ENCODE data around the gene NUP210L. TPM values are rescaled to one million over a fixed set of nuclear protein-coding genes. Genes with fewer than 3 reads are reported as not detected.

Gene NUP210L
- total and polyA plus RNA-seq, 4 donors, result 0.08 TPM; not detected in 3

DNA sequence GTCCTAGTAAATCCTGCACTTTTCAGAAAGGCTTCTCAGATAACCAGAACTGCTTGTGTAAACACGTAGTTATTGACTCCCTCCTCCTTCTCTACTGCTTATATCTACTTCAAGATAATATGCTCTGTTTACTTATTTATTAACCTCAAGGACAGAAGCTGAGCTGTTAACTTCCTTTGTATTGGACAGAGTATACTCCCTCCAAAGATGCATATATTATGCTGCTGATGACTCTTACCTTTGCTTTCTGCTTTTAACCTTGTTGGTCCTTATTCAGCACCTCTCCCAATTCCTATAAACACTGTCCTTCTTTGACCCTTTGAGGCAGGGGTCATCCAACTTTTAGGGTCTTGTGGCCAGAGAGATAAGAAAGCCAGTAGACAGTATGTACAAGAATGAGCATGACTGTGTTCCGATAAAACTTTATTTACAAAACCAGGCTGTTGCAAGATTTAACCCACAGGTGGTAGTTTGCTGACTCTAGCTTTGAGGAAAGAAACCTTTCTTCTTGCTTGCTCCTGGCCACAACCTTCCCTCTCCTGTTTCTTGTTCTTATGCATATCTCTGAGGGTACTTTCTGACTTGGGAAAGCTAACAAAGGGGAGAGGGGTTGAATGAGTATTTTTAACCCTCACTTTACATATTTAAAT lies 32.1 kb upstream of the NUP210L start (continued):
- no peak for TF ChIP-seq FOXA1 (IDR thresholded peaks at IDR 0.05)
- TF ChIP-seq HNF4A (conservative IDR thresholded peaks at IDR 0.05), result no peak

DNA sequence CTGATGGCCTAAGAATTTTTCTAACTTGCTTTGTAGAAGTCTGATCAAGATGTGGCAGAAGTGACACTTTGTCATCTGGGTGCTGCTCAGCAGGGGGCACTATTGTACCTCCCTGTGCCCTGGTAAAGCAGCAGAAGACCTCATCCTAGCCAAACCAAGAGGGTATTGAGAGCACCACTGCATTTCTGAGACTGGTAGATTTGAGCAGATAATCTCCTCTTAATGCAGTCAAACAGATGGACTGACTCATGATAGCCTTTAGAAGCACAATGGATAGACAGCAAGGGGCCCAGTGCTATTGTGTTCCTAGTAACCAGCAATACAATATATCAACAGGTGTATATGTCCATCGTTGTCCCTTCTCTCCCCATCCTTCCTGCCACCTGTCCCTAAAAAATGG lies 31.3 kb upstream of the NUP210L start:
- DNase-seq (ENCODE audit: low spot score), result peak; percentile 67
- Histone ChIP-seq H3K9me3 (ENCODE audit: control insufficient read depth in 4 of 4, low read length in 3 of 4) (no peaks in the 10 kb centered on the region), H3K27me3 (ENCODE audit: control insufficient read depth in 4 of 4, insufficient read depth in 4 of 4, low read length in 3 of 4) (no peaks in the 10 kb centered on the region), H3K36me3 (ENCODE audit: control insufficient read depth in 4 of 4, insufficient read depth in 3 of 4, low read depth in 1 of 4, low read length in 3 of 4) (no peaks in the 10 kb centered on the region), H3K4me1 (ENCODE audit: control insufficient read depth in 4 of 4, insufficient read depth in 4 of 4, low read length in 3 of 4) (peaks cover 0 to 15% (median 9%) of the 10 kb centered on the region in 4 donors), H3K9ac (ENCODE audit: low read depth in 1 of 2, low read length in 2 of 2) (no peak overlapping the region), H3K27ac (ENCODE audit: low read depth in 1 of 2, low read length in 2 of 2) (no peak overlapping the region), H3K4me3 (ENCODE audit: low read depth in 1 of 3, low read length in 3 of 3) (no peak overlapping the region)
- TF ChIP-seq, protein P1, sequence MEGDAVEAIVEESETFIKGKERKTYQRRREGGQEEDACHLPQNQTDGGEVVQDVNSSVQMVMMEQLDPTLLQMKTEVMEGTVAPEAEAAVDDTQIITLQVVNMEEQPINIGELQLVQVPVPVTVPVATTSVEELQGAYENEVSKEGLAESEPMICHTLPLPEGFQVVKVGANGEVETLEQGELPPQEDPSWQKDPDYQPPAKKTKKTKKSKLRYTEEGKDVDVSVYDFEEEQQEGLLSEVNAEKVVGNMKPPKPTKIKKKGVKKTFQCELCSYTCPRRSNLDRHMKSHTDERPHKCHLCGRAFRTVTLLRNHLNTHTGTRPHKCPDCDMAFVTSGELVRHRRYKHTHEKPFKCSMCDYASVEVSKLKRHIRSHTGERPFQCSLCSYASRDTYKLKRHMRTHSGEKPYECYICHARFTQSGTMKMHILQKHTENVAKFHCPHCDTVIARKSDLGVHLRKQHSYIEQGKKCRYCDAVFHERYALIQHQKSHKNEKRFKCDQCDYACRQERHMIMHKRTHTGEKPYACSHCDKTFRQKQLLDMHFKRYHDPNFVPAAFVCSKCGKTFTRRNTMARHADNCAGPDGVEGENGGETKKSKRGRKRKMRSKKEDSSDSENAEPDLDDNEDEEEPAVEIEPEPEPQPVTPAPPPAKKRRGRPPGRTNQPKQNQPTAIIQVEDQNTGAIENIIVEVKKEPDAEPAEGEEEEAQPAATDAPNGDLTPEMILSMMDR (IDR thresholded peaks at IDR 0.05; ENCODE audit: low read depth, low read length, missing input control), result peak; percentile 40
- TF ChIP-seq, protein P2, sequence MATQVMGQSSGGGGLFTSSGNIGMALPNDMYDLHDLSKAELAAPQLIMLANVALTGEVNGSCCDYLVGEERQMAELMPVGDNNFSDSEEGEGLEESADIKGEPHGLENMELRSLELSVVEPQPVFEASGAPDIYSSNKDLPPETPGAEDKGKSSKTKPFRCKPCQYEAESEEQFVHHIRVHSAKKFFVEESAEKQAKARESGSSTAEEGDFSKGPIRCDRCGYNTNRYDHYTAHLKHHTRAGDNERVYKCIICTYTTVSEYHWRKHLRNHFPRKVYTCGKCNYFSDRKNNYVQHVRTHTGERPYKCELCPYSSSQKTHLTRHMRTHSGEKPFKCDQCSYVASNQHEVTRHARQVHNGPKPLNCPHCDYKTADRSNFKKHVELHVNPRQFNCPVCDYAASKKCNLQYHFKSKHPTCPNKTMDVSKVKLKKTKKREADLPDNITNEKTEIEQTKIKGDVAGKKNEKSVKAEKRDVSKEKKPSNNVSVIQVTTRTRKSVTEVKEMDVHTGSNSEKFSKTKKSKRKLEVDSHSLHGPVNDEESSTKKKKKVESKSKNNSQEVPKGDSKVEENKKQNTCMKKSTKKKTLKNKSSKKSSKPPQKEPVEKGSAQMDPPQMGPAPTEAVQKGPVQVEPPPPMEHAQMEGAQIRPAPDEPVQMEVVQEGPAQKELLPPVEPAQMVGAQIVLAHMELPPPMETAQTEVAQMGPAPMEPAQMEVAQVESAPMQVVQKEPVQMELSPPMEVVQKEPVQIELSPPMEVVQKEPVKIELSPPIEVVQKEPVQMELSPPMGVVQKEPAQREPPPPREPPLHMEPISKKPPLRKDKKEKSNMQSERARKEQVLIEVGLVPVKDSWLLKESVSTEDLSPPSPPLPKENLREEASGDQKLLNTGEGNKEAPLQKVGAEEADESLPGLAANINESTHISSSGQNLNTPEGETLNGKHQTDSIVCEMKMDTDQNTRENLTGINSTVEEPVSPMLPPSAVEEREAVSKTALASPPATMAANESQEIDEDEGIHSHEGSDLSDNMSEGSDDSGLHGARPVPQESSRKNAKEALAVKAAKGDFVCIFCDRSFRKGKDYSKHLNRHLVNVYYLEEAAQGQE (IDR thresholded peaks at IDR 0.05), result no peak
- TF ChIP-seq RAD21 (IDR thresholded peaks at IDR 0.05), result peak; percentile 71 to 80
- WGBS, result 62% methylated on average over 1 of the region's 1 CpG

DNA sequence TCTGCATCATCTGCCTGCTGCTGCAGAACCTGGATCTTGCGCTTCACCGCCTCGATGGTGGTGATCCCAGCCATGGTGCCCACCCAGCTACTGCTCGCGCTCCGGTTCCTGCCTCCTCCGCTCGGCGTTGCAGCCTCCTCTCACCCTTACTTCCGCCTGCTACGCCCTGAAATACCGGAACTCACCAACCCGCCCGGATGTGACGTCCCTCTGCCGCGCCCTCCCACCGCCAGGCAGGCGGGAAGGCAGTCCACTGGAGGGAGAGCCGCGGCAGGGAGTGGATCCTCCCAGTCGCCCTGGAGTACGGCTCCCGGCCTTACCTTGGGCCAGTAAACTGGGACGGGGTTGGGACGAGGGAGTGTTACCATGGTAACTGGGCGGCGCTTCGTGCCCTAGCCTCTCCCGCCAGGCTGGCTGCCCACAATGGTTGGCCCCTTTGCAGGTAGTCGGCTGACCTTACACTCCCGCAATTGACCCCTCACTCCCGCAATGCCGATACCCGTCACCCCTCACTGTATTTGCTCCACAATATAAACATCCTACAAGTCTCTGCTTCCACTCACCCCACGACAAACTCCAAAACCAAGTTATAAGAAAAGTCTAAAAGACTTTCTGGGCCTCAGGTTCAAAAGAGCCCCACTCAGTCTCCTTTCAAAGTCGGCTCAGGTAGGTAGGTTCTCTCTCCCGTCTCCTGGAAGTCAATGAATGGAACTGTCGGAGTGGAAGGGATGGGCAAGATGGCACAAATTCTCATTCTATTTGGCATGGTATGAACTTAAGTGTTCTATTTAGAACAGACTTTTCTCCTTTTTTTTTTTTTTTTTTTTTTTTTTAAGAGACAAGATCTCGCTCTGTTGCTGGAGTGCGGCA lies 28.4 kb upstream of the NUP210L start:
- H3K27ac ChIP-seq (ENCODE audit: low read depth in 1 of 2, low read length in 2 of 2), result peak overlapping the region; percentile 76 to 77
- WGBS, result 6% methylated on average over 40 of the region's 41 CpGs
- no peaks in the 10 kb centered on the region for H3K36me3 ChIP-seq (ENCODE audit: control insufficient read depth in 4 of 4, insufficient read depth in 3 of 4, low read depth in 1 of 4, low read length in 3 of 4)
- peaks cover 14 to 43% (median 34%) of the 10 kb centered on the region in 4 donors for H3K4me1 ChIP-seq (ENCODE audit: control insufficient read depth in 4 of 4, insufficient read depth in 4 of 4, low read length in 3 of 4)
- H3K9ac ChIP-seq (ENCODE audit: low read depth in 1 of 2, low read length in 2 of 2), result peak overlapping the region; percentile 48 to 51
- DNase-seq (ENCODE audit: low spot score), result peak; percentile 97
- H3K27me3 ChIP-seq (ENCODE audit: control insufficient read depth in 4 of 4, insufficient read depth in 4 of 4, low read length in 3 of 4), result no peaks in the 10 kb centered on the region
- H3K9me3 ChIP-seq (ENCODE audit: control insufficient read depth in 4 of 4, low read length in 3 of 4), result no peaks in the 10 kb centered on the region
- peak overlapping the region; percentile 71 to 91 (median 72) for H3K4me3 ChIP-seq (ENCODE audit: low read depth in 1 of 3, low read length in 3 of 3)
- TF ChIP-seq, protein P3, sequence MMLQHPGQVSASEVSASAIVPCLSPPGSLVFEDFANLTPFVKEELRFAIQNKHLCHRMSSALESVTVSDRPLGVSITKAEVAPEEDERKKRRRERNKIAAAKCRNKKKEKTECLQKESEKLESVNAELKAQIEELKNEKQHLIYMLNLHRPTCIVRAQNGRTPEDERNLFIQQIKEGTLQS (IDR thresholded peaks at IDR 0.05), result no peak
- TF ChIP-seq FOXA2 (IDR thresholded peaks at IDR 0.05), result no peak
- TF ChIP-seq HNF4A (conservative IDR thresholded peaks at IDR 0.05), result peak in 1 of 2 donors; percentile 40
- peak; percentile 95 to 98 for TF ChIP-seq GABPA (IDR thresholded peaks at IDR 0.05 in 1 of 2, conservative IDR thresholded peaks at IDR 0.05 in 1 of 2)
- TF ChIP-seq, protein P1 (IDR thresholded peaks at IDR 0.05; ENCODE audit: low read depth, low read length, missing input control), result peak; percentile 4
- TF ChIP-seq RXRA (IDR thresholded peaks at IDR 0.05), result peak; percentile 71 to 74
- TF ChIP-seq YY1 (IDR thresholded peaks at IDR 0.05), result peak; percentile 81
- peak; percentile 84 for TF ChIP-seq TAF1 (conservative IDR thresholded peaks at IDR 0.05)
- TF ChIP-seq RAD21 (IDR thresholded peaks at IDR 0.05), result peak in 1 of 2 donors; percentile 66
- peak; percentile 38 for TF ChIP-seq NR2F2 (IDR thresholded peaks at IDR 0.05)
- no peak for TF ChIP-seq FOXA1 (IDR thresholded peaks at IDR 0.05)
- peak in 1 of 2 donors; percentile 61 for TF ChIP-seq EGR1 (IDR thresholded peaks at IDR 0.05; ENCODE audit: low read depth in 2 of 2)
- TF ChIP-seq, protein P4, sequence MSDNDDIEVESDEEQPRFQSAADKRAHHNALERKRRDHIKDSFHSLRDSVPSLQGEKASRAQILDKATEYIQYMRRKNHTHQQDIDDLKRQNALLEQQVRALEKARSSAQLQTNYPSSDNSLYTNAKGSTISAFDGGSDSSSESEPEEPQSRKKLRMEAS (IDR thresholded peaks at IDR 0.05), result peak; percentile 72
- TF ChIP-seq SP1 (IDR thresholded peaks at IDR 0.05), result peak; percentile 87
- TF ChIP-seq, protein P2 (IDR thresholded peaks at IDR 0.05), result peak; percentile 65

Measured in liver (tissue), 9 donors.